Measurements from ENCODE around the gene TMX1.

Gene TMX1

DNA sequence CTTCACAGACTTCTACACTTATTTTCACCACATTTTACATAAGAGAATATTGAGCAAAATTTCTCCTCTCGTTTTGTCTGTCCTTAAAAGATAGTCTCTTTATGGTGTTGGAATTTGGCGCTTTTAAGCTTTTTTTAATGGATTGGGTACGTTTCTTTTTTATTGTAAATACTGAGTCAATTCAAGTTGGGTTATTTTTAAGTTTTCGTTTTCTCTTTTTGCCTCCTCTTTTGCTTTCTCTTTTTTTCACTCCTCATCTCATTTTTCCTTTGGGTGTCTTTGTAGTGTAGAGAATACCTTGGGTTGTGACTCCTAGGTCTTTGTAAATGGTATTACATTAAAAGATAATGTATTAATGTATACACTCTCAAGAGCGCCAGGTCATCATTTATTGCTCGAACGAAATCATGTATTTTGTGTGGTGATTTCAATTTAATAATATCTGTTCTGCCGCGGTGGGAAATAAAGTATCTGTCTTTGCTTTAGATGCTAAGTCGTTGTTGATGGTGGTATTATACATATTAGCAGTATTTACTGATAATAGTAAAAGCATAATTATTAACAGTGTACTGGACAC is 845 bp downstream of the TMX1 start:
- DNase-seq, result no peak

GRCh38 chr14:51242545-51243490 is 2.8 kb downstream of the TMX1 start:
- no peak for DNase-seq

GRCh38 chr14:51244591-51244990 is 4.5 kb downstream of the TMX1 start:
- DNase-seq, result no peak

- DNase-seq, result no peak
These were observed 6.0 kb downstream of the TMX1 start for GRCh38 chr14:51246032-51246431.

- no peak for DNase-seq
These were observed 8.3 kb downstream of the TMX1 start for GRCh38 chr14:51248016-51248987.

DNA sequence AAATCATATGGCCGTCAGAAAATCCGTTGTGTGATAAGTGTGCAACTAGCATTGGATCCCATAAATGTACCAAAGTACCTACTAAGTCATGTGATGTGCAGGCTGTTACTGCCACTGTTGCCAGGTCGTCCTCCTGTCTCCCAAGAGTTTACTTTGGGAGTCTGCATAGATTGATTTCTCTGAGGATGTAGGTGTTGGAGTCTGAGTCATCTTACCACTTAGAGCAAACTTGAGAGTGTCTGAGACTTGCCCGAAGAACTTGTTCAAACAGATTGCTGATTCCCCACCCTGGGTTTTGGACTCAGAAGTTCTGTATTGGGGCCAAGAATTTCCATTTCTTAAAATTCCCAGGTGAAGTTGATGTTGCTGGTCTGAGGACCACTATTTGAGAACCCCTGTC is 11.4 kb downstream of the TMX1 start:
- no peak for DNase-seq

DNA sequence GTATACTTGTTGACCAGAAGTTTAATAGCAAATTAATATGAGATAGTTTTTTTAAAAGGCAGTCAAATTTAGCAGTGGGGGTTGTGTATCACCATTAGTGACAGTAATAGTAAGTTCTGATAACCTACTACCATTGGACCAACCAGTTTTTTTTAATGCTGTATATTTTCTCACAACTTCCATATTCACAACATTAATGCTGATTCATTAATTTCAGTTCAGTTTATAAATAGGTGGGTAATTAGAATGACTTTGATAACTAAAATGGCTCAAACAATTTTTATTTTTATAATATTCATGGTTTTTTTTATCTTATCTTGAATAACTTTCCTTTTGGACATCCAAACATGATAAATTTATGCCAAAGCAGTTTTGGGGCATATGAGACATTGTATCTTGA is 13.8 kb downstream of the TMX1 start:
- DNase-seq, result no peak

DNA sequence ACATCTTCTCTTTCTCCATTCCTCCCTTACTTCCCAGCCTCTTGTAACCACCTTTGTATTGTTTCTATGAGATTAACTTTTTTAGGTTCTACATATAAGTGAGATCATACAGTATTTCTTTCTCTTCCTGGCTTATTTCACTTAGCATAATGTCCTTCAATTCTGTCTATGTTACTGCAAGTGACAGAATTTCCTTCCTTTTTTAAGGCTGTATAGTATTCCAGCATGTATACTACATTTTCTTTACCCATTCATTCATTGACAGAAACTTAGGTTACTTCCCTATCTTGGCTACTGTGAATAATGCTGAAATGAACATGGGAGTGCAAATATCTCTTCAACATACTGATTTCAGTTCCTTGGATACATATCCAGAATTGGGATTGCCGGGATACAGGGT is 18.2 kb downstream of the TMX1 start:
- DNase-seq, result no peak

DNA sequence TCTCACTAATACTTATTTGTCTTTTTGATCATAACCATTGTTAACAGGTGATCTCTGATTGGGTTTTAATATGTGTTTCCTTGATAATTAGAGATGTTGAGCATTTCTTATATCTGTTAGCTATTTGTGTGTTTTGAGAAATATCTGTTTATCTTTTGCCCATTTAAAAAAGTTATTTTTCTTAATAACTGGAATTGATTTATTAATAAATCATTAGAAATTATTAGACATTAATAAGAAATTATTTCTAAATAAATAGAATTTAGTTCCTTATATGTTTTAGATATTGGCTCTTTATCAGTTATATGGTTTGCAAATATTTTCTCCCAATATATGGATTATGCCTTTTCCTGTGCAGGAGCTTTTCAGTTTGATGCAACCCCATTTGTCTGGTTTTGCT is 18.7 kb downstream of the TMX1 start:
- no peak for DNase-seq

GRCh38 chr14:51260225-51260624 is 20.2 kb downstream of the TMX1 start:
- DNase-seq, result no peak

DNA sequence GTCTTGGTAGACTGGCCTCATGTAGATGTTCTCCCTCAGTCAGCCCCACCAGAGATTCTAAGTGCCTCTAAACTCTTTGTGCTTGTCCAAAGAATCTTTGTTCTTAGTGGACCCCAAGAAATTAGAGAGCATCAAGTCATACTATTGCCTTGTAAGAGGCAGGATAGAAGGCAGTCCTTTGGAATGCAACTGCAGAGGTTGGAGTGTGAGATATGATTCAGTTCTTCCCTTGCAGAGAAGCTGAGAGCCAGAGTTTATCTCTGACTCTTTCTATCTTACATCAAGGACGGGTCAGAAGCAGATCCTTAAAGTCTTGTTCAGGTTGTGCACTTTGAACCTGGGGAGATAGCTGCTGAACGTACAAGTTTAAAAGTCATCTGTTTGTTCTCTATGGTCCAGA is 21.1 kb downstream of the TMX1 start:
- DNase-seq, result no peak

DNA sequence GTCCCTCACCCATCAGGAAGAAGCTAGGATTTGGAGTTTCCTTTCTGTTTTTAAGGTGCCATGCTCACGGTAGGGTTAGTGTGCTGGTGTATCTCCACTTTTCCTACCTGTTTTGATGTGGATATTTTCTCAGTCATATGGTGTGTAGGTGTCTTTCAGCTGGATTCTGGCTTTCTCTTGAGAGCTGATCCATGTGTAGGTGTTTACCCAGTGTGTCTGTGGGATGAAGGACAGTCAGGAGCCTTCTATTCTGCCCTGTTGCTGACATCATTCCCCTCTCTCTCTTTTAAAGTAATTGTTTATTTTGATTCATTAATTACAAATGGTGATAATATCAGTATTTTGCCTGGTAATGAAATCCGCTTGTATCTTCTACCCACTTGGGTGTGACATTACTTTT is 22.8 kb downstream of the TMX1 start:
- no peak for DNase-seq

- DNase-seq, result no peak
These were observed 29.6 kb downstream of the TMX1 start for GRCh38 chr14:51269634-51270033.

GRCh38 chr14:51276605-51277004 is 36.6 kb downstream of the TMX1 start:
- DNase-seq, result no peak

GRCh38 chr14:51277753-51278415 is 37.8 kb downstream of the TMX1 start:
- no peak for DNase-seq

DNA sequence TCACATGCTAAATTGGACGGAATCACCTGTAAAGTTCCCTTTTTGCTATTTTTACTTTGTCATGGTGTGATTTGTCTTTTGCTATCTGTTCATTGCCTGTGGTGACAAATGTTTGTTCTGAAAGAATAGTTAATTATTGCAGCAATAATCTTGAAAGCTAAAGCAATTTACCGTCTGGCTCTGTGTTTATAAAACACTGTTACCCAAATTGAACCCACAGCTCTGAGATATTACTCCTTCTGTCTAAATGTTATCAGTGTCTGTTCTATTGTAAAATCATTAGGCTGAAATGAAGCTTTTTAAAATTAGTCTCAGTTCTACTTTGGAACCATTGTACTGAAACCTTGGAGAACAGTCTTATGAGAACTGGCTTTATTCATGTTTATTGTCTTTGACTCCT is 42.5 kb downstream of the TMX1 start:
- DNase-seq, result no peak

DNA sequence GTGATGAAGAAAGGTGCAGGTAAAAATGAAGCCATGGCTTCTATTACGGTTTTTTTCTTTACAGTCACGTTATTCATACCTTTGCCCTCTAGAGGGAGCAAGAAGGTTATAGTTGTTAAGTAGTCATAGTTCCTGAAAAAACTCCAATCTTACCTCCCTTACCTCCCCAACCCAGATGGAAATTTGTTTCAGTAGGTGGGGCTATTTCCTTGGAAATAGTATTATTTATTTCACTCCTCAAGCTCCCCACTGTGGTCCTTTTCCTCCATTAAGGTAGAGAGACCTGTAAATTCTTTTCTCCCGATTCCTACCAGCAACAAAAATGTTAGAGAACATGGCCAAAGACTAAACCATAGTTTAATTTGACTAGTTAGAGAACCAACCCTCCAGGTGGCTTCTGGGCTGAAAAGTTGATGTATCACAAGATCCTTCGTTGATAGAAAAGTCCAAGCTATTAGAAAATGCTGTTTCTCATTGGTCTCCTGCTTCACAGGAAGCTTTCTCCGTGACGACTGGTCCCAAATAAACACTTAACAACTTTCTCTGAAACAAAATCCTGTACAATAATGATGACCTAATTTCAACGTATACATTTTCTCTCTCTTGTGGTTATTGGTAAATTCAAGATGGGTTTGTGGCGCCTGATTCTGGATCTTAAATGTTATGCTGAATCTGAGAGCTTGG is 43.5 kb downstream of the TMX1 start:
- peak; percentile 50 for DNase-seq

- DNase-seq, result no peak
These were observed 44.2 kb downstream of the TMX1 start for GRCh38 chr14:51284241-51284640.

DNA sequence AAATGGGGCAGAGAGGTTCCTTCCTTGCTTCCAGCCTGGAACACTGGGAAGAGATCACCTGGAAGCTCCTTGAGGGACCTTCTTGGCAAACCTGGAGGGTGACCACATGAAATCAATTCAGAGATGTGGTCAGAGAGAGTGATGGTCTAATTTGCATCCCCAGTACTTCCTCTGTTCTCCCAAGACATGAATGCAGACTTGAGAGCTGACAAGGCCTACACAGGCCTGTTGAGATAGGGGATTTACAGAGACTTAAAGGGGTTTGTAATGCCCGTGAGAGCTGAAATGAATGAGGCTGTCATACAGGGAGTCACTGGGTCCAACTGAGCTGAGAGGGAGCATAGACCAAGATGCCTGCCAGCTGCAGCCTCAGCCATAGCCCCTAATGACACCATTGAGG is 45.1 kb downstream of the TMX1 start:
- no peak for DNase-seq

DNA sequence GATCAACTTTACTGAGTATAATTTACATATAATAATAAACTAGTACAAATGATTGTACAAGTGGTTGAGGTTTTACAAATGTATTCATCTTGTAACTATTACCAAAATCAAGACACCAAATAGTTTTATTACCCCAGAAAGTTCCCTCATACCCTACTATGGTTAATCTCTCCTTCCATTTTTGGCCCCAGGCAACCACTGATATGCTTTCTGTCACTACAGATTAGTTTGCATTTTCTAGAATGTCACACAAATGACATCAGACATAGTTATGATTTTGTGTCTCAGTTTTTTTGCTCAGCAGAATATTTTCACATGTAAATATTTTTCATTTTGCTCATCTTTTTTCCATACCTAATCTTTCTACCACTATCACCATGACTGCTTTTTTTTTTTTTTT is 49.1 kb downstream of the TMX1 start:
- DNase-seq, result no peak

DNA sequence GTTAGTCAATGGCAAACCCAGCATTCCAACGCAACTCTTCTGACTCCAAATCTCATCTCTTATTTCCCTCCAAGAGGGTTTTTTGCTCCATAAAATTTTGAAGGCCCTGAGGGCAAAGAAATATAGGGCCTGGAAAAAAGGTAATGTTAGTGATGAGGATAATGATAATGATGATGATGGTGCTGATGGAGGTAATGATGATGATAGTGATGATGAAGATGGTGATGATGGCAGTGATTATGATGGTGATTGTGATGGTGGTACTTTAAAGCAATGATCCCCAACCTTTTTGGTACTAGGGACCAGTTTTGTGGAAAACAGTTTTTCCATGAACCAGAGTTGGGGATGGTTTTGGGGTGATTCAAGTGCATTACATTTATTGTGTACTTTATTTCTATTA is 50.1 kb downstream of the TMX1 start:
- DNase-seq, result no peak

DNA sequence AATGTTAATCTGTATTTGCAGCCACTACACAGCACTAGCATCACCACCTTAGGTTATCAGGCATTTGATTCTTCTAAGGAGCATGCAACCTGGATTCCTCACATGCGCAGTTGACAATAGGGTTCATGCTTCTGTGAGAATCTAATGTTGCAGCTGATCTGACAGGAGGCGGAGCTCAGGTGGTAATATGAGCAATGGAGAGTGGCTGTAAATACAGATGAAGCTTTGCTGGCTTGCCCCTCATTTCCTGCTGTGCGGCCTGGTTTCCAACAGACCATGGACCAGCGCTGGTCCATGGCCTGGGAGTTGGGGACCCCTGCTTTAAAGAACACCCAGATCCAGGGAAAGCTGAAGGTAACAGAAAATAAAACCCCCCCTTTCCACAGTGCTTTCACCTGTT is 51.0 kb downstream of the TMX1 start:
- DNase-seq, result no peak

All from right kidney (tissue), 1 donor.